MM.1S (cell line): ENCODE measurements around the gene TEAD2.

Source experiments
- CTCF ChIP-seq: fragments of 300-600 bp; sonication (generic); IDR thresholded peaks from 2 replicates; pipeline ENCODE4 v1.5.1; 2016; ENCODE audit warnings: antibody characterized with exemption, low read length, mixed read lengths
- EZH2 ChIP-seq: fragments of 300-600 bp; sonication (generic); optimal IDR thresholded peaks from 2 replicates; pipeline ENCODE3; 2017; ENCODE audit warnings: low read depth, mild to moderate bottlenecking, antibody characterized with exemption, low read length, mixed read lengths
- EZH2phosphoT487 ChIP-seq: fragments of 300-600 bp; sonication (generic); IDR thresholded peaks from 2 replicates; pipeline ENCODE4 v1.6.1; 2018; ENCODE audit warnings: antibody characterized with exemption, low read length

- TF ChIP-seq CTCF = no peak
- TF ChIP-seq EZH2 = no peak
- no peak for TF ChIP-seq EZH2phosphoT487
Observed at GRCh38 chr19:49407079-49407478, 44.9 kb upstream of the TEAD2 start.
